H9 (cell line): ENCODE measurements around the gene IL1RAPL2. TPM values are rescaled to one million over a fixed set of nuclear protein-coding genes. Genes with fewer than 3 reads are reported as not detected.
"Not testable (repeated sequence)": the region's sequence is repeated elsewhere in the genome, so short reads cannot be mapped to it uniquely, and the experiment has no call there.

ENCODE experiments used
- DNase-seq: peaks from one replicate; pipeline ENCODE4 v3.0.0-alpha.2; 2017
- H2AFZ ChIP-seq: one replicate; pipeline ENCODE4 v1.6.1; 2013; ENCODE audit warnings: mild to moderate bottlenecking, low read length, control low read depth, moderate library complexity
- H2AK5ac ChIP-seq: 2 replicates; pipeline ENCODE4 v1.6.1; 2013; ENCODE audit warnings: low read length, control low read depth, mixed read lengths; ENCODE audit not compliant: insufficient read length
- H2BK120ac ChIP-seq: one replicate; pipeline ENCODE4 v1.6.1; 2013; ENCODE audit warnings: low read depth, mild to moderate bottlenecking, low read length, control low read depth, inconsistent platforms; ENCODE audit not compliant: poor library complexity, severe bottlenecking
- H2BK12ac ChIP-seq: 2 replicates; pipeline ENCODE4 v1.6.1; 2013; ENCODE audit warnings: low read length, control low read depth, mixed read lengths, low read depth; ENCODE audit not compliant: insufficient read length
- H2BK15ac ChIP-seq: 2 replicates; pipeline ENCODE4 v1.6.1; 2013; ENCODE audit warnings: low read depth, low read length, control low read depth
- H2BK20ac ChIP-seq: one replicate; pipeline ENCODE4 v1.6.1; 2013; ENCODE audit warnings: low read depth, mild to moderate bottlenecking, low read length, control low read depth, inconsistent platforms; ENCODE audit not compliant: poor library complexity, severe bottlenecking
- H2BK5ac ChIP-seq: 2 replicates; pipeline ENCODE4 v1.6.1; 2013; ENCODE audit warnings: low read length, control low read depth, mixed read lengths; ENCODE audit not compliant: insufficient read length
- H3K14ac ChIP-seq: 2 replicates; pipeline ENCODE4 v1.6.1; 2013; ENCODE audit warnings: low read length, control low read depth; ENCODE audit not compliant: insufficient read depth
- H3K18ac ChIP-seq: 2 replicates; pipeline ENCODE4 v1.6.1; 2013; ENCODE audit warnings: low read depth, mild to moderate bottlenecking, mixed read lengths, low read length, control low read depth; ENCODE audit not compliant: insufficient read length
- H3K23ac ChIP-seq: 2 replicates; pipeline ENCODE4 v1.6.1; 2013; ENCODE audit warnings: low read length, control low read depth, mixed read lengths, low read depth; ENCODE audit not compliant: insufficient read length
- H3K23me2 ChIP-seq: 2 replicates; pipeline ENCODE4 v1.6.1; 2013; ENCODE audit warnings: low read depth, mild to moderate bottlenecking, mixed read lengths, low read length, control low read depth; ENCODE audit not compliant: insufficient read length, poor library complexity, severe bottlenecking
- H3K27ac ChIP-seq: 2 replicates; pipeline ENCODE4 v1.5.1; 2013; ENCODE audit warnings: low read length, control low read depth, mixed read lengths, low read depth; ENCODE audit not compliant: insufficient read length
- H3K27me3 ChIP-seq: 2 replicates; pipeline ENCODE4 v1.6.1; 2013; ENCODE audit warnings: low read length, control low read depth, inconsistent platforms; ENCODE audit not compliant: insufficient read depth
- H3K4ac ChIP-seq: 2 replicates; pipeline ENCODE4 v1.6.1; 2013; ENCODE audit warnings: low read depth, mild to moderate bottlenecking, control low read depth, inconsistent platforms, low read length, moderate library complexity
- H3K4me1 ChIP-seq: 2 replicates; pipeline ENCODE4 v1.6.1; 2013; ENCODE audit warnings: low read length, control low read depth, inconsistent platforms; ENCODE audit not compliant: insufficient read depth
- H3K4me2 ChIP-seq: 2 replicates; pipeline ENCODE4 v1.6.1; 2013; ENCODE audit warnings: low read length, control low read depth, mixed read lengths; ENCODE audit not compliant: insufficient read length, insufficient read depth
- H3K56ac ChIP-seq: 2 replicates; pipeline ENCODE4 v1.6.1; 2013; ENCODE audit warnings: low read depth, mild to moderate bottlenecking, mixed read lengths, low read length, control low read depth; ENCODE audit not compliant: insufficient read length
- H3K79me1 ChIP-seq: 2 replicates; pipeline ENCODE4 v1.6.1; 2013; ENCODE audit warnings: low read depth, mild to moderate bottlenecking, moderate library complexity, low read length, control low read depth, inconsistent platforms; ENCODE audit not compliant: insufficient read depth, poor library complexity, severe bottlenecking
- H3K79me2 ChIP-seq: 2 replicates; pipeline ENCODE4 v1.6.1; 2013; ENCODE audit warnings: low read length, control low read depth, inconsistent platforms; ENCODE audit not compliant: insufficient read depth
- H3K9ac ChIP-seq: 2 replicates; pipeline ENCODE4 v1.6.1; 2013; ENCODE audit warnings: low read length, control low read depth, mixed read lengths; ENCODE audit not compliant: insufficient read length; ENCODE audit errors: extremely low read depth
- H3K9me3 ChIP-seq: one replicate; pipeline ENCODE4 v1.6.1; 2013; ENCODE audit warnings: low read depth, low read length, inconsistent platforms; ENCODE audit not compliant: control insufficient read depth
- H3T11ph ChIP-seq: one replicate; pipeline ENCODE4 v1.6.1; 2013; ENCODE audit warnings: mild to moderate bottlenecking, low read length, control low read depth, inconsistent platforms
- H4K20me1 ChIP-seq: one replicate; pipeline ENCODE4 v1.6.1; 2013; ENCODE audit not compliant: control insufficient read depth, insufficient read length, insufficient read depth
- H4K5ac ChIP-seq: 2 replicates; pipeline ENCODE4 v1.6.1; 2013; ENCODE audit warnings: low read depth, mild to moderate bottlenecking, mixed read lengths, low read length, control low read depth; ENCODE audit not compliant: insufficient read length
- H4K8ac ChIP-seq: replicated peaks from 2 replicates; pipeline ENCODE4 v1.6.1; 2013; ENCODE audit warnings: low read length, control low read depth, mixed read lengths, low read depth; ENCODE audit not compliant: insufficient read length
- H4K91ac ChIP-seq: 2 replicates; pipeline ENCODE4 v1.6.1; 2013; ENCODE audit warnings: low read depth, mild to moderate bottlenecking, moderate library complexity, mixed read lengths, low read length, control low read depth; ENCODE audit not compliant: insufficient read length
- H3K27ac Mint-ChIP-seq, 3 experiments: 2 replicates in 2 of 3; 3 replicates in 1 of 3; pipeline ENCODE4 v1.8.0; 2020 to 2021; ENCODE audit warnings: mixed read lengths in 3 of 3, mild to moderate bottlenecking in 1 of 3, moderate library complexity in 1 of 3
- H3K27me3 Mint-ChIP-seq: 2 replicates; pipeline ENCODE4 v1.8.0; 2021; ENCODE audit warnings: low read depth, mild to moderate bottlenecking, moderate library complexity, mixed read lengths
- H3K36me3 Mint-ChIP-seq, 3 experiments: 2 replicates in 2 of 3; 3 replicates in 1 of 3; pipeline ENCODE4 v1.8.0; 2020 to 2021; ENCODE audit warnings: low read depth in 3 of 3, mixed read lengths in 3 of 3; ENCODE audit not compliant: insufficient read depth in 1 of 3
- H3K4me1 Mint-ChIP-seq, 2 experiments: 2 replicates each; pipeline ENCODE4 v1.8.0; 2020; ENCODE audit warnings: mixed read lengths in 2 of 2
- H3K4me3 Mint-ChIP-seq, 2 experiments: 2 replicates in 1 of 2; 3 replicates in 1 of 2; pipeline ENCODE4 v1.8.0; 2020 to 2021; ENCODE audit warnings: mild to moderate bottlenecking in 2 of 2, mixed read lengths in 2 of 2, moderate library complexity in 1 of 2
- H3K9me3 Mint-ChIP-seq, 2 experiments: 2 replicates in 1 of 2; 3 replicates in 1 of 2; pipeline ENCODE4 v1.8.0; 2020; ENCODE audit warnings: mild to moderate bottlenecking in 2 of 2, mixed read lengths in 2 of 2, moderate library complexity in 1 of 2
- WGBS: extraction: QIAGEN DNeasy Blood & Tissue Kit; methylation state at CpG from one replicate; pipeline ENCODE4 v1.1.7; 2013; ENCODE audit warnings: missing lambda C conversion rate, low lambda C conversion rate, mixed read lengths; ENCODE audit not compliant: insufficient read length; ENCODE audit errors: extremely low coverage; 5-methylcytosine and 5-hydroxymethylcytosine counted together
- total RNA-seq: library from RNA; stranded (reverse); gene quantifications from 2 replicates; pipeline ENCODE4 v1.2.1, GENCODE V29; 2021
- TF ChIP-seq, protein P1 (sequence below): fragments of 200-600 bp; sonication (generic); conservative IDR thresholded peaks from 3 replicates; pipeline ENCODE4 v1.8.0; 2021; ENCODE audit warnings: antibody characterized with exemption, mild to moderate bottlenecking

Gene IL1RAPL2
- total RNA-seq, 1 experiment from 2014 or later: not detected

DNA sequence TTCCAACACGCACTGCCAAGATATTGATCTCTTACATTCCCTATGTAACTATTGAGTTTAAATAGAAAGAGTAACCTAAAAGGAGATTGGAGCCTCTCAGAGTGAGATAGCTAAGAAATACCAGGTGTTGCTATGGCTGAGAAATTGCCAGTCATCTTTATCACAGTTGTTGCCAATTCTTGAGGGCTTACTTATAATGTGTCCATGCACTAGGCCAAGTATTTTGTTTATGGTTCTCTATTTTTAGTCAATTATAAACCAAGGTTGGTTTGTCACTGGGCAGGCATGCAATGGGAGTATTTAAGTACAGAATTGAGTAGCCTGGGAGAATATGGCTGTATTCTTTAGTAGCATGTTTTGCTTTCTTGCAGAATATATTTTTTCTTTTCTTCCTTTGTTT is 452.9 kb downstream of the IL1RAPL2 start:
- peaks cover 0 to 2% of the 10 kb centered on the region in 2 experiments; a peak in 1 of 4 replicates for H3K4me1 Mint-ChIP-seq
- Histone ChIP-seq H3K79me1 (no peaks in the 10 kb centered on the region), H2AK5ac (no peak overlapping the region), H2BK12ac (no peak overlapping the region), H3K27ac (no peak overlapping the region), H3K9me3 (no peaks in the 10 kb centered on the region), H4K20me1 (no peaks in the 10 kb centered on the region), H3K27me3 (no peaks in the 10 kb centered on the region), H2BK5ac (no peak overlapping the region), H2BK15ac (no peak overlapping the region), H3K4me1 (no peaks in the 10 kb centered on the region), H3K79me2 (no peaks in the 10 kb centered on the region), H3K4ac (no peak overlapping the region), H3K9ac (no peak overlapping the region), H2BK20ac (no peak overlapping the region), H3K56ac (no peak overlapping the region), H3K4me2 (no peak overlapping the region), H4K5ac (no peak overlapping the region), H4K8ac (no peak overlapping the region), H3K23me2 (no peaks in the 10 kb centered on the region), H3K14ac (no peak overlapping the region), H2AFZ (no peak overlapping the region), H2BK120ac (no peak overlapping the region), H3T11ph (no peak overlapping the region), H4K91ac (no peak overlapping the region), H3K23ac (no peak overlapping the region), H3K18ac (no peak overlapping the region)
- no peak overlapping the region for H3K27ac Mint-ChIP-seq
- no peak for DNase-seq
- TF ChIP-seq, protein P1, sequence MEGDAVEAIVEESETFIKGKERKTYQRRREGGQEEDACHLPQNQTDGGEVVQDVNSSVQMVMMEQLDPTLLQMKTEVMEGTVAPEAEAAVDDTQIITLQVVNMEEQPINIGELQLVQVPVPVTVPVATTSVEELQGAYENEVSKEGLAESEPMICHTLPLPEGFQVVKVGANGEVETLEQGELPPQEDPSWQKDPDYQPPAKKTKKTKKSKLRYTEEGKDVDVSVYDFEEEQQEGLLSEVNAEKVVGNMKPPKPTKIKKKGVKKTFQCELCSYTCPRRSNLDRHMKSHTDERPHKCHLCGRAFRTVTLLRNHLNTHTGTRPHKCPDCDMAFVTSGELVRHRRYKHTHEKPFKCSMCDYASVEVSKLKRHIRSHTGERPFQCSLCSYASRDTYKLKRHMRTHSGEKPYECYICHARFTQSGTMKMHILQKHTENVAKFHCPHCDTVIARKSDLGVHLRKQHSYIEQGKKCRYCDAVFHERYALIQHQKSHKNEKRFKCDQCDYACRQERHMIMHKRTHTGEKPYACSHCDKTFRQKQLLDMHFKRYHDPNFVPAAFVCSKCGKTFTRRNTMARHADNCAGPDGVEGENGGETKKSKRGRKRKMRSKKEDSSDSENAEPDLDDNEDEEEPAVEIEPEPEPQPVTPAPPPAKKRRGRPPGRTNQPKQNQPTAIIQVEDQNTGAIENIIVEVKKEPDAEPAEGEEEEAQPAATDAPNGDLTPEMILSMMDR: no peak
- no peaks in the 10 kb centered on the region; the same call in 1 of the 2 replicates for H3K27me3 Mint-ChIP-seq
- H3K4me3 Mint-ChIP-seq: no peak overlapping the region
- WGBS: no CpG with 5 or more reads among the region's 1 CpG
- H3K9me3 Mint-ChIP-seq: peaks cover 3 to 51% of the 10 kb centered on the region in 2 experiments; a peak in 3 of 5 replicates
- no peaks in the 10 kb centered on the region for H3K36me3 Mint-ChIP-seq

DNA sequence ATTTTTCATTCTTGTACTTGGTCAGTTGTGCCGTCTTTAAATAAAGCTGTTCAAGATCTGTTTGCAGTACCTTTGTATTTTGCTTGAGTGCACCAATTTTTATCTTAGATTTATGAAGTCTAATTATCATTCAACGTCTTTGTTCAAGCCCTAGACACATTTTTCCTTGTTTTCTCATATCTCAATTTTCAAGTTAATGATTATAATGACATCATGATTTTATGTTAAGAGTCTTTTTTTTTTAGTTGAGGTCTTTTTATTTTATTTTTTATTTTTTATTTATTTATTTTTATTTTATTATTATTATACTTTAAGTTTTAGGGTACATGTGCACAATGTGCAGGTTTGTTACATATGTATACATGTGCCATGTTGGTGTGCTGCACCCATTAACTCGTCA is 463.0 kb downstream of the IL1RAPL2 start:
- not testable (repeated sequence) for H2AFZ ChIP-seq, H2BK12ac ChIP-seq, H3K23me2 ChIP-seq, H3K4ac ChIP-seq, DNase-seq, H3K27me3 Mint-ChIP-seq, H3K27ac ChIP-seq, H3K23ac ChIP-seq, H3K79me2 ChIP-seq, H3K4me3 Mint-ChIP-seq, H2BK5ac ChIP-seq, H3K27me3 ChIP-seq, H3T11ph ChIP-seq, H4K8ac ChIP-seq, H3K14ac ChIP-seq, H4K5ac ChIP-seq, H4K91ac ChIP-seq, H3K4me1 Mint-ChIP-seq, H2BK20ac ChIP-seq, H2AK5ac ChIP-seq, H3K27ac Mint-ChIP-seq, H3K9ac ChIP-seq, H4K20me1 ChIP-seq, H3K4me1 ChIP-seq, H3K56ac ChIP-seq, H2BK15ac ChIP-seq, H3K4me2 ChIP-seq, H3K79me1 ChIP-seq, H2BK120ac ChIP-seq, H3K9me3 ChIP-seq, H3K18ac ChIP-seq
- no CpG with 5 or more reads among the region's 3 CpGs for WGBS
- H3K9me3 Mint-ChIP-seq: peaks cover 20 to 54% of the 10 kb centered on the region in 2 experiments
- peaks cover 0 to 10% (median 5%) of the 10 kb centered on the region in 3 experiments; a peak in 4 of 7 replicates for H3K36me3 Mint-ChIP-seq
